Measurements from ENCODE around the gene EMC1. TPM values are rescaled to one million over a fixed set of nuclear protein-coding genes. Genes with fewer than 3 reads are reported as not detected.
"Not testable (repeated sequence)": the region's sequence is repeated elsewhere in the genome, so short reads cannot be mapped to it uniquely, and the experiment has no call there.

The EMC1 gene
- total RNA-seq, 1 donor from 2014 or later = 66.7 TPM

DNA sequence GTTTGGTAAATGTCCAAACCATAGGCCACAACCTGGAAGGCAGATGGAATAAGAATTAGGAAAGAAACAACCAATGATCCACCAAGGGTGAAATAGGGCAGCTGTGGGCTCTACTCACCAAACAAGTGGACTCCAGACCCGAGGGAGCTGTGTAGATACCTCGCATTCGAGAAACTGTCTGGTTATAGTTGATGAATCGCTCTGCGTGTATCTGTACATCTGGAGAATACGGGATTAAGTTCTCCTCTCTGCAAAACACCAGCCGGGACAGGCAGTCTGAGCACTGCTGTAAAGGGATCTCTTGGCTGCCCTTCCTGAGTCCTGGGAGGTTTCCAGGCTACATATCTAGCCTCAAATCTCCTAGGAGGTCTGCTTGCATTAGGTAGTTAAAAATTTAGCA lies 31.9 kb downstream of the EMC1 start:
- Mint-ChIP-seq H3K36me3 (ENCODE audit: insufficient read depth) (peaks cover 18% of the 10 kb centered on the region), H3K4me3 (ENCODE audit: low read depth) (no peak overlapping the region), H3K27ac (no peak overlapping the region), H3K27me3 (no peaks in the 10 kb centered on the region), H3K9me3 (ENCODE audit: low read depth) (no peaks in the 10 kb centered on the region), H3K4me1 (ENCODE audit: low read depth) (no peaks in the 10 kb centered on the region)
- no peak for TF ChIP-seq CTCF (IDR thresholded peaks at IDR 0.05; ENCODE audit: unreplicated experiment)
- no peak for DNase-seq (ENCODE audit: low spot score, unreplicated experiment)

DNA sequence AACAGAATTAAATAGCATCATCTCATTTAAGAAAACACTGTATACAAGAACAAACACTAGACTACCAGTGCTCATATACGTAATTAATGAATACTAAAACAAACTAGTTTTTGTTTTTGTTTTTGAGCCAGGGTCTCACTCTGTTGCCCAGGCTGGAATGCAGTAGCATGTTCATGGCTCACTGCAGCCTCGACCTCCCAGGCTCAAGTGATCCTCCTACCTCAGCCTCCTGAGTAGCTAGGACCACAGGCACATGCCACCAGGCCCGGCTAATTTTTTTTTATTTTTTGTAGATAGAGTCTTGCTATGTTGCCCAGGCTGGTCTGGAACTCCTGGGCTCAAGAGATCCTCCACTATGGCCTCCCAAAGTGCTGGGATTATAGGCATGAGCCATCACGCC lies 34.7 kb downstream of the EMC1 start:
- DNase-seq (ENCODE audit: low spot score, unreplicated experiment); H3K36me3 Mint-ChIP-seq (ENCODE audit: insufficient read depth); H3K4me3 Mint-ChIP-seq (ENCODE audit: low read depth); H3K27me3 Mint-ChIP-seq; H3K4me1 Mint-ChIP-seq (ENCODE audit: low read depth); H3K9me3 Mint-ChIP-seq (ENCODE audit: low read depth); H3K27ac Mint-ChIP-seq: not testable (repeated sequence)

DNA sequence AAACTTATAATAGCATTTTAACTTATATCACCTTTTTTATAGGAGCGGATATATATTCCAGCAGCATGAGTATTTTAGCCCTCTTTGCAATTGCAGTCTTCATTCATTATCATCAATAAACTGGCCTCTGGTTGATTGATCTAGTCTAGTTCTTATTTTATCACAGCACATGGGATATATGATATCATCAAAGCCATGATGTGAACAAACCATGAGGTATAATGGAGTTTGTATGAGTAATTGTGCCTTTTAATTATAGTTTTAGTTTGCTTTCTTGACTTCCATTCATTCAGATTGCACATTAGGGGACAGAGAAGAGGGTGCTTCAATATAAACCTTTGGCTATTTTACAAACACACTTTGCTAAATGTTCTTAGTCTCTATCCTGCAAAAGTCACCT lies 37.7 kb downstream of the EMC1 start:
- H3K27ac Mint-ChIP-seq = no peak overlapping the region
- no peaks in the 10 kb centered on the region for H3K9me3 Mint-ChIP-seq (ENCODE audit: low read depth)
- no peak for TF ChIP-seq CTCF (IDR thresholded peaks at IDR 0.05; ENCODE audit: unreplicated experiment)
- no peak overlapping the region for H3K4me3 Mint-ChIP-seq (ENCODE audit: low read depth)
- H3K36me3 Mint-ChIP-seq (ENCODE audit: insufficient read depth) = peaks cover 6% of the 10 kb centered on the region
- H3K27me3 Mint-ChIP-seq = no peaks in the 10 kb centered on the region
- H3K4me1 Mint-ChIP-seq (ENCODE audit: low read depth) = peaks cover 18% of the 10 kb centered on the region
- DNase-seq (ENCODE audit: low spot score, unreplicated experiment) = no peak

DNA sequence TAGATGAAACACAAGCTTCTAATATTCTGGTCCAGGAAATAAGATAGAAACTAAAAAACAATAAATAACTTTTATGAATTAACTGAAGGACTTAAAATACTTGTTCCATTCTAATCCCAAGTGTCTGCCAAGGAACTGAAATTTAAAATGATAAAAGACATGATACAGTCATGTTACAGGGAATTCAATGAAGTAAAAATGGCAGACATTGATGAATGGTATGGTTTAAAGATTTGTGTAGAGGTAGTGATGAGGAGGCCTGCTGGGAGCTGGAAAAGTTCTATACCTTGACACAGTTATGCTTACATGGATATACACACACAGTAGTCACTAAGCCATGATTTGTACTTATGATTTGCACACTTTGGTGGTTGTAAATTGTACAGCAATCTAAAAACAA lies 39.2 kb downstream of the EMC1 start:
- no peak for TF ChIP-seq CTCF (IDR thresholded peaks at IDR 0.05; ENCODE audit: unreplicated experiment)
- H3K27me3 Mint-ChIP-seq = no peaks in the 10 kb centered on the region
- DNase-seq (ENCODE audit: low spot score, unreplicated experiment) = no peak
- H3K9me3 Mint-ChIP-seq (ENCODE audit: low read depth) = no peaks in the 10 kb centered on the region
- H3K4me1 Mint-ChIP-seq (ENCODE audit: low read depth) = peaks cover 19% of the 10 kb centered on the region
- H3K27ac Mint-ChIP-seq = peak overlapping the region; percentile 48
- H3K4me3 Mint-ChIP-seq (ENCODE audit: low read depth) = peak overlapping the region; percentile 17
- peaks cover 2% of the 10 kb centered on the region for H3K36me3 Mint-ChIP-seq (ENCODE audit: insufficient read depth)

- Mint-ChIP-seq H3K4me3 (ENCODE audit: low read depth) (peak overlapping the region; percentile 94), H3K27ac (peak overlapping the region; percentile 97), H3K36me3 (ENCODE audit: insufficient read depth) (no peaks in the 10 kb centered on the region), H3K27me3 (no peaks in the 10 kb centered on the region), H3K4me1 (ENCODE audit: low read depth) (peaks cover 23% of the 10 kb centered on the region), H3K9me3 (ENCODE audit: low read depth) (no peaks in the 10 kb centered on the region)
- DNase-seq (ENCODE audit: low spot score, unreplicated experiment) = no peak
- no peak for TF ChIP-seq CTCF (IDR thresholded peaks at IDR 0.05; ENCODE audit: unreplicated experiment)
Measured at GRCh38 chr1:19210772-19211549, 40.4 kb downstream of the EMC1 start.
